ENCODE data around the gene AOPEP.

The AOPEP gene

GRCh38 chr9:95098391-95098921, 372.0 kb downstream of the AOPEP start:
- H3K4me3 ChIP-seq (ENCODE audit: low read depth, low read length): no peak overlapping the region
- no peaks in the 10 kb centered on the region for H3K9me3 ChIP-seq (ENCODE audit: control insufficient read depth, insufficient read depth, low read depth, low read length)
- ChIA-PET POLR2A (no interaction called here), CTCF (no interaction called here)
- H3K4me1 ChIP-seq (ENCODE audit: control insufficient read depth, insufficient read depth, low read length): no peaks in the 10 kb centered on the region
- no peak overlapping the region for H3K27ac ChIP-seq (ENCODE audit: extremely low read depth, low read depth, low read length)
- peaks cover 0 to 26% of the 10 kb centered on the region in 2 experiments; a peak in 1 of 3 replicates for H3K36me3 ChIP-seq (ENCODE audit: control insufficient read depth in 2 of 2, insufficient read depth in 1 of 2, low read length in 2 of 2)
- TF ChIP-seq ZFP37 (tag by site-specific recombination; IDR thresholded peaks at IDR 0.05) (no peak), ZNF433 (tag by site-specific recombination; IDR thresholded peaks at IDR 0.05; ENCODE audit: low read depth) (no peak), ZNF311 (tag by site-specific recombination; IDR thresholded peaks at IDR 0.05; ENCODE audit: borderline replicate concordance) (no peak), ZNF777 (tag by site-specific recombination; IDR thresholded peaks at IDR 0.05; ENCODE audit: borderline replicate concordance) (no peak), ZNF791 (tag by site-specific recombination; IDR thresholded peaks at IDR 0.05) (no peak), ZNF677 (tag by site-specific recombination; IDR thresholded peaks at IDR 0.05) (no peak)

- Histone ChIP-seq H3K4me3 (ENCODE audit: low read depth, low read length) (no peak overlapping the region), H3K27ac (ENCODE audit: extremely low read depth, low read depth, low read length) (no peak overlapping the region), H3K9me3 (ENCODE audit: control insufficient read depth, insufficient read depth, low read depth, low read length) (no peaks in the 10 kb centered on the region), H3K36me3 (ENCODE audit: control insufficient read depth in 2 of 2, insufficient read depth in 1 of 2, low read length in 2 of 2) (peaks cover 0 to 26% of the 10 kb centered on the region in 2 experiments; a peak in 1 of 3 replicates), H3K4me1 (ENCODE audit: control insufficient read depth, insufficient read depth, low read length) (no peaks in the 10 kb centered on the region)
- ChIA-PET POLR2A (no interaction called here), CTCF (interaction anchor here (0.7 to 1.5 kb wide), 2 partner anchors 27 to 31 kb away, joined by 3 to 6 read pairs; no protein-coding TSS in a partner anchor)
- TF ChIP-seq KLF16 (tag by site-specific recombination; IDR thresholded peaks at IDR 0.05): no peak
- no peak for TF ChIP-seq ZNF629 (tag by site-specific recombination; IDR thresholded peaks at IDR 0.05)
- no peak for TF ChIP-seq CTCF (tag by site-specific recombination; IDR thresholded peaks at IDR 0.05)
- no peak for TF ChIP-seq ZBTB20 (tag by site-specific recombination; IDR thresholded peaks at IDR 0.05)
- TF ChIP-seq ZNF560 (tag by site-specific recombination; IDR thresholded peaks at IDR 0.05; ENCODE audit: borderline replicate concordance): no peak
- no peak for TF ChIP-seq ZNF174 (tag by site-specific recombination; IDR thresholded peaks at IDR 0.05)
- no peak for TF ChIP-seq ZNF645 (tag by site-specific recombination; IDR thresholded peaks at IDR 0.05)
- TF ChIP-seq ZNF658 (tag by site-specific recombination; IDR thresholded peaks at IDR 0.05): no peak
- TF ChIP-seq ZNF394 (tag by site-specific recombination; IDR thresholded peaks at IDR 0.05; ENCODE audit: borderline replicate concordance): no peak
Measured at GRCh38 chr9:95099321-95100070, 373.0 kb downstream of the AOPEP start.

GRCh38 chr9:95100071-95100627, 373.6 kb downstream of the AOPEP start:
- POLR2A ChIA-PET: no interaction called here
- CTCF ChIA-PET: interaction anchor here (0.7 to 1.5 kb wide), 3 partner anchors 27 to 51 kb away, joined by 3 to 6 read pairs (median 3); no protein-coding TSS in a partner anchor
- H3K27ac ChIP-seq (ENCODE audit: extremely low read depth, low read depth, low read length): no peak overlapping the region

More at GRCh38 chr9:95100071-95100627, 373.6 kb downstream of the AOPEP start:
- Histone ChIP-seq H3K4me3 (ENCODE audit: low read depth, low read length) (no peak overlapping the region), H3K9me3 (ENCODE audit: control insufficient read depth, insufficient read depth, low read depth, low read length) (no peaks in the 10 kb centered on the region), H3K4me1 (ENCODE audit: control insufficient read depth, insufficient read depth, low read length) (no peaks in the 10 kb centered on the region), H3K36me3 (ENCODE audit: control insufficient read depth in 2 of 2, insufficient read depth in 1 of 2, low read length in 2 of 2) (peaks cover 0 to 26% of the 10 kb centered on the region in 2 experiments; a peak in 1 of 3 replicates)
- no peak for TF ChIP-seq ZNF302 (tag by site-specific recombination; IDR thresholded peaks at IDR 0.05; ENCODE audit: low read depth)
- no peak for TF ChIP-seq AEBP2 (tag by site-specific recombination; IDR thresholded peaks at IDR 0.05; ENCODE audit: borderline replicate concordance)
- no peak for TF ChIP-seq ZNF791 (tag by site-specific recombination; IDR thresholded peaks at IDR 0.05)
- no peak for TF ChIP-seq ZNF792 (tag by site-specific recombination; IDR thresholded peaks at IDR 0.05)
- no peak for TF ChIP-seq ZNF18 (tag by site-specific recombination; IDR thresholded peaks at IDR 0.05)
- no peak for TF ChIP-seq ZNF175 (tag by site-specific recombination; IDR thresholded peaks at IDR 0.05)
- no peak for TF ChIP-seq ZNF132 (tag by site-specific recombination; IDR thresholded peaks at IDR 0.05; ENCODE audit: borderline replicate concordance)

Measured in HEK293 (cell line).